K562 (cell line): ENCODE data around the gene HOXB8. TPM values are rescaled to one million over a fixed set of nuclear protein-coding genes. Genes with fewer than 3 reads are reported as not detected.

Experiments
- ATAC-seq: fragments of 200-7000 bp; cut with Tn5 transposase; 3 replicates; pipeline ENCODE4 v1.9.1; 2020; ENCODE audit warnings: moderate library complexity
- BruUV-seq: library from RNA; stranded (reverse); fragments of 400-500 nt; replicated peaks from 2 replicates; lab custom pipeline; 2021; lab: Mats Ljungman, UMichigan
- CTCF ChIA-PET: fragments of 300-600 bp; formaldehyde crosslinking; extraction: SDS; loops from one replicate; lab custom pipeline; 2021; ENCODE audit warnings: low intra/inter-chr PET ratio; lab: Yijun Ruan, JAX
- POLR2A ChIA-PET: fragments of 300-600, 350-650 bp; sonication (Branson Sonifier 250); formaldehyde crosslinking; extraction: SDS; loops from one replicate; lab custom pipeline; 2021; ENCODE audit warnings: antibody characterized with exemption, inconsistent platforms; lab: Yijun Ruan, JAX
- DNase-seq, 4 experiments: peaks; one replicate each; pipeline versions ENCODE4 v3.0.0 to v3.0.0-alpha.2; 2011 to 2018; ENCODE audit warnings: low spot score in 3 of 4, mixed read lengths in 3 of 4; ENCODE audit errors: extremely low read depth in 1 of 4
- FAIRE-seq: peaks from 2 replicates; lab custom pipeline; 2011; peaks lifted over from hg19 to GRCh38; lab: Jason Lieb, UNC
- H2AFZ ChIP-seq: 2 replicates; pipeline ENCODE4 v1.6.0; 2011; ENCODE audit warnings: low read depth, low read length, control low read depth, inconsistent platforms
- H3K27ac ChIP-seq: fragments of 200-600 bp; 3 replicates; pipeline ENCODE4 v1.8.0; 2011; ENCODE audit warnings: low read depth, mild to moderate bottlenecking, control low read depth, inconsistent platforms, low read length, moderate library complexity, mixed read lengths; ENCODE audit errors: extremely low read depth
- H3K27me3 ChIP-seq, 2 experiments: fragments of 300-600 bp in 1 of 2; 2 replicates in 1 of 2; 3 replicates in 1 of 2; pipeline versions ENCODE4 v1.6.0 to v1.8.0; 2011; ENCODE audit warnings: inconsistent platforms in 2 of 2, low read length in 2 of 2, mild to moderate bottlenecking in 1 of 2, mixed read lengths in 1 of 2, moderate library complexity in 1 of 2; ENCODE audit not compliant: control insufficient read depth in 2 of 2, insufficient read depth in 2 of 2
- H3K36me3 ChIP-seq: fragments of 300-600 bp; 3 replicates; pipeline ENCODE4 v1.8.0; 2011; ENCODE audit warnings: mild to moderate bottlenecking, low read length, inconsistent platforms; ENCODE audit not compliant: control insufficient read depth, insufficient read depth
- H3K4me1 ChIP-seq, 2 experiments: fragments of 200-600 bp in 1 of 2; replicated peaks in 1 of 2; 2 replicates in 1 of 2; 3 replicates in 1 of 2; pipeline versions ENCODE4 v1.5.1 to v1.8.0; 2011; ENCODE audit warnings: inconsistent platforms in 2 of 2, low read length in 2 of 2, mild to moderate bottlenecking in 1 of 2, mixed read lengths in 1 of 2, moderate library complexity in 1 of 2; ENCODE audit not compliant: control insufficient read depth in 2 of 2, insufficient read depth in 2 of 2
- H3K4me2 ChIP-seq: 2 replicates; pipeline ENCODE4 v1.6.1; 2011; ENCODE audit warnings: low read length, control low read depth, inconsistent platforms, mixed read lengths; ENCODE audit not compliant: insufficient read depth
- H3K4me3 ChIP-seq: fragments of 200-600 bp; sonication (generic), shearing (Covaris generic); 2 replicates; pipeline ENCODE4 v1.5.1; 2016; ENCODE audit warnings: control low read depth, inconsistent platforms
- H3K79me2 ChIP-seq: fragments of 200-600 bp; 3 replicates; pipeline ENCODE4 v1.8.0; 2011; ENCODE audit warnings: low read length, inconsistent platforms; ENCODE audit not compliant: control insufficient read depth, insufficient read depth
- H3K9ac ChIP-seq, 2 experiments: 2 replicates each; pipeline versions ENCODE4 v1.6.0 to v1.6.1; 2011; ENCODE audit warnings: low read depth in 2 of 2, low read length in 2 of 2, control low read depth in 1 of 2, inconsistent platforms in 1 of 2, mild to moderate bottlenecking in 1 of 2, mixed read lengths in 1 of 2; ENCODE audit not compliant: insufficient read depth in 1 of 2
- H3K9me1 ChIP-seq: one replicate; pipeline ENCODE4 v1.6.0; 2011; ENCODE audit warnings: inconsistent platforms, mild to moderate bottlenecking, low read length, moderate library complexity; ENCODE audit not compliant: control insufficient read depth, insufficient read depth
- H3K9me3 ChIP-seq: replicated peaks from 2 replicates; pipeline ENCODE4 v1.5.1; 2011; ENCODE audit warnings: low read depth, low read length, inconsistent platforms; ENCODE audit not compliant: control insufficient read depth, insufficient read depth
- H4K20me1 ChIP-seq: replicated peaks from 2 replicates; pipeline ENCODE4 v1.6.1; 2011; ENCODE audit warnings: low read length, inconsistent platforms, mixed read lengths; ENCODE audit not compliant: control insufficient read depth, insufficient read depth
- ARID2 ChIP-seq: fragments of 450-650 bp; IDR thresholded peaks from 2 replicates; pipeline ENCODE4 v1.6.1; 2017; ENCODE audit warnings: antibody characterized with exemption, mild to moderate bottlenecking
- BCOR ChIP-seq: fragments of 450-650 bp; IDR thresholded peaks from 2 replicates; pipeline ENCODE4 v1.6.1; 2016
- HLTF ChIP-seq: fragments of 450-650 bp; IDR thresholded peaks from 2 replicates; pipeline ENCODE4 v1.6.1; 2016
- MAZ ChIP-seq, 2 experiments: fragments of 450-650 bp in 1 of 2; sonication (generic) in 1 of 2; formaldehyde crosslinking; IDR thresholded peaks in 1 of 2; conservative IDR thresholded peaks in 1 of 2; 2 replicates each; pipeline versions ENCODE4 v1.4.0 to v1.5.0; 2020; ENCODE audit warnings: mild to moderate bottlenecking in 1 of 2, missing genetic modification reagents in 1 of 2
- NELFE ChIP-seq: IDR thresholded peaks from 2 replicates; pipeline ENCODE4 v1.6.1; 2011; ENCODE audit warnings: mild to moderate bottlenecking; ENCODE audit not compliant: insufficient read depth, insufficient read length
- NR2C2 ChIP-seq, 2 experiments: fragments of 200-800 bp in 1 of 2; sonication (Bioruptor generic) in 1 of 2; sonication (generic) in 1 of 2; formaldehyde crosslinking in 1 of 2; IDR thresholded peaks; 2 replicates each; pipeline versions ENCODE4 v1.6.1 to v1.8.0; 2016 to 2022; ENCODE audit warnings: mild to moderate bottlenecking in 1 of 2, missing compliant biosample characterization in 1 of 2, missing genetic modification characterization in 1 of 2, missing genetic modification reagents in 1 of 2
- RBBP5 ChIP-seq: fragments of 200-600 bp; sonication (generic); IDR thresholded peaks from 2 replicates; pipeline ENCODE4 v1.6.1; 2012; ENCODE audit warnings: borderline replicate concordance, mild to moderate bottlenecking, low read length, control low read depth, inconsistent platforms; ENCODE audit not compliant: insufficient read depth, poor library complexity, severe bottlenecking
- ZBTB17 ChIP-seq: fragments of 450-650 bp; formaldehyde crosslinking; IDR thresholded peaks from 2 replicates; pipeline ENCODE4 v1.4.0; 2020; ENCODE audit warnings: mild to moderate bottlenecking
- ZFPM2 ChIP-seq: fragments of 250-450 bp; sonication (Bioruptor Pico); IDR thresholded peaks from 2 replicates; pipeline ENCODE4 v1.5.1; 2022; ENCODE audit warnings: mild to moderate bottlenecking
- ZNF140 ChIP-seq: fragments of 250-450 bp; sonication (Bioruptor Pico); IDR thresholded peaks from 2 replicates; pipeline ENCODE4 v1.8.0; 2021; ENCODE audit warnings: moderate library complexity, mild to moderate bottlenecking, inconsistent platforms
- ZNF217 ChIP-seq: sonication (generic); formaldehyde crosslinking; IDR thresholded peaks from 2 replicates; pipeline ENCODE4 v1.8.0; 2022; ENCODE audit warnings: mild to moderate bottlenecking, missing genetic modification reagents
- ZNF324 ChIP-seq: fragments of 250-450 bp; sonication (Bioruptor Pico); IDR thresholded peaks from 2 replicates; pipeline ENCODE4 v1.4.0; 2020; ENCODE audit warnings: mild to moderate bottlenecking
- ZNF41 ChIP-seq: fragments of 250-450 bp; sonication (Bioruptor Pico); conservative IDR thresholded peaks from 2 replicates; pipeline ENCODE4 v1.4.0; 2020; ENCODE audit warnings: mild to moderate bottlenecking
- ZNF644 ChIP-seq: fragments of 200-800 bp; sonication (Bioruptor generic); IDR thresholded peaks from 2 replicates; pipeline ENCODE4 v1.6.1; 2016; ENCODE audit warnings: low read depth, missing genetic modification characterization, missing compliant biosample characterization
- WGBS: fragments of 100-300 bp; shearing (Covaris generic); methylation state at CpG from one replicate; pipeline ENCODE4 v1.1.6; 2016; ENCODE audit warnings: low coverage, mixed read lengths; ENCODE audit not compliant: insufficient coverage; ENCODE audit errors: missing lambda C conversion rate; 5-methylcytosine and 5-hydroxymethylcytosine counted together
- in situ Hi-C: fragments of 300-500 bp; cut with MboI; formaldehyde crosslinking; loops from 4 replicates; pipeline ENCODE4 v1.15.0; 2018; ENCODE audit warnings: inconsistent platforms, mixed read lengths
- intact Hi-C: fragments of 100-400 bp; cut with micrococcal nuclease; formaldehyde crosslinking; loops from 2 replicates; pipeline ENCODE4 v1.14.2; 2022
- polyA plus RNA-seq, 8 experiments: library from polyadenylated mRNA; depleted of rRNA in 4 of 8; stranded (reverse) in 5 of 8; unstranded in 3 of 8; fragments of >200 nt; fragmentation: Nextera tagmentation in 2 of 8; fragmentation: Illumina TruSeq in 1 of 8; extraction: Ambion mirVana in 2 of 8; extraction: Trizol in 1 of 8; gene quantifications; 2 replicates each; pipeline versions ENCODE4 v1.2.1 to v1.2.3, GENCODE V29; 2011 to 2014; ENCODE audit warnings: inconsistent platforms in 1 of 8, missing spikeins in 1 of 8
- total RNA-seq, 7 experiments: library from RNA; depleted of rRNA in 6 of 7; stranded (reverse); fragments of >200 nt in 6 of 7; fragmentation: Illumina TruSeq in 2 of 7; extraction: Trizol in 2 of 7; gene quantifications; 2 replicates each; pipeline versions ENCODE4 v1.2.1 to v1.2.3, GENCODE V29; 2011 to 2021; ENCODE audit warnings: low replicate concordance in 1 of 7
- TF ChIP-seq, protein P1 (sequence below), 2 experiments: IDR thresholded peaks; 2 replicates each; pipeline ENCODE4 v1.6.1; 2012; ENCODE audit warnings: improper control_type of control experiment in 2 of 2, low read depth in 2 of 2, low read length in 2 of 2, borderline replicate concordance in 1 of 2
- TF ChIP-seq, protein P2 (sequence below): fragments of 250-450 bp; sonication (Bioruptor Pico); IDR thresholded peaks from 2 replicates; pipeline ENCODE4 v1.8.0; 2022; ENCODE audit warnings: moderate library complexity, mild to moderate bottlenecking, inconsistent platforms

HOXB8 gene
- total and polyA plus RNA-seq, 9 of the 15 experiments (the other 6 are each of a cell fraction or from before 2014, with no cell fraction given) = 0.52 to 23.8 (median 3.6) TPM

DNA sequence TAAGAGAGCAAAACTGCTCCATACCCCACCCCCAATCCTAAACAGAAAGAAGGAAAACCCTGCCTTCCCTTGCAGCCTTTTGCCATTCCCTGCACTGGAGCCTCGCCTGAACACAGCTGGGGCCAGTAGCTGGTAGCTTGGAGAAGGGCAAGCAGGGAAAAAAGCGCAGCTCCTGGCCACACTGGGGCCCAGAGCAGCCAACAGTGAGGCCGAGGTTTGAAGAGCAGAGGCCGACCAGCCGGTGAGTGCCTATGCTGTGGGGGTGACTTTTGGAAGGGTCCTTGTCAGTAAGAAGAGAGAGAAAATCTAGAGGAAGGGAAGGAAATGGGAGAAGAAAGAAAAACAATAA lies 14.3 kb upstream of the HOXB8 start (continued):
- TF ChIP-seq RBBP5 = peak; percentile 57
- TF ChIP-seq ZNF644 (tag) = 0 out of 2 replicates have a peak, but pooled peaks have one; percentile 35
- TF ChIP-seq ZFPM2 = no peak
- TF ChIP-seq, protein P1, sequence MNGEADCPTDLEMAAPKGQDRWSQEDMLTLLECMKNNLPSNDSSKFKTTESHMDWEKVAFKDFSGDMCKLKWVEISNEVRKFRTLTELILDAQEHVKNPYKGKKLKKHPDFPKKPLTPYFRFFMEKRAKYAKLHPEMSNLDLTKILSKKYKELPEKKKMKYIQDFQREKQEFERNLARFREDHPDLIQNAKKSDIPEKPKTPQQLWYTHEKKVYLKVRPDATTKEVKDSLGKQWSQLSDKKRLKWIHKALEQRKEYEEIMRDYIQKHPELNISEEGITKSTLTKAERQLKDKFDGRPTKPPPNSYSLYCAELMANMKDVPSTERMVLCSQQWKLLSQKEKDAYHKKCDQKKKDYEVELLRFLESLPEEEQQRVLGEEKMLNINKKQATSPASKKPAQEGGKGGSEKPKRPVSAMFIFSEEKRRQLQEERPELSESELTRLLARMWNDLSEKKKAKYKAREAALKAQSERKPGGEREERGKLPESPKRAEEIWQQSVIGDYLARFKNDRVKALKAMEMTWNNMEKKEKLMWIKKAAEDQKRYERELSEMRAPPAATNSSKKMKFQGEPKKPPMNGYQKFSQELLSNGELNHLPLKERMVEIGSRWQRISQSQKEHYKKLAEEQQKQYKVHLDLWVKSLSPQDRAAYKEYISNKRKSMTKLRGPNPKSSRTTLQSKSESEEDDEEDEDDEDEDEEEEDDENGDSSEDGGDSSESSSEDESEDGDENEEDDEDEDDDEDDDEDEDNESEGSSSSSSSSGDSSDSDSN (IDR thresholded peaks at IDR 0.05; ENCODE audit: borderline replicate concordance in 1 of 2, low read depth in 2 of 2, low read length in 2 of 2) = peak in 1 of 2 experiments; percentile 49; a peak in 2 of 4 replicates
- peak; percentile 14 to 56; a peak in 1 of 4 replicates for TF ChIP-seq MAZ (CRISPR knock-in tag; conservative IDR thresholded peaks at IDR 0.05 in 1 of 2, IDR thresholded peaks at IDR 0.05 in 1 of 2)

DNA sequence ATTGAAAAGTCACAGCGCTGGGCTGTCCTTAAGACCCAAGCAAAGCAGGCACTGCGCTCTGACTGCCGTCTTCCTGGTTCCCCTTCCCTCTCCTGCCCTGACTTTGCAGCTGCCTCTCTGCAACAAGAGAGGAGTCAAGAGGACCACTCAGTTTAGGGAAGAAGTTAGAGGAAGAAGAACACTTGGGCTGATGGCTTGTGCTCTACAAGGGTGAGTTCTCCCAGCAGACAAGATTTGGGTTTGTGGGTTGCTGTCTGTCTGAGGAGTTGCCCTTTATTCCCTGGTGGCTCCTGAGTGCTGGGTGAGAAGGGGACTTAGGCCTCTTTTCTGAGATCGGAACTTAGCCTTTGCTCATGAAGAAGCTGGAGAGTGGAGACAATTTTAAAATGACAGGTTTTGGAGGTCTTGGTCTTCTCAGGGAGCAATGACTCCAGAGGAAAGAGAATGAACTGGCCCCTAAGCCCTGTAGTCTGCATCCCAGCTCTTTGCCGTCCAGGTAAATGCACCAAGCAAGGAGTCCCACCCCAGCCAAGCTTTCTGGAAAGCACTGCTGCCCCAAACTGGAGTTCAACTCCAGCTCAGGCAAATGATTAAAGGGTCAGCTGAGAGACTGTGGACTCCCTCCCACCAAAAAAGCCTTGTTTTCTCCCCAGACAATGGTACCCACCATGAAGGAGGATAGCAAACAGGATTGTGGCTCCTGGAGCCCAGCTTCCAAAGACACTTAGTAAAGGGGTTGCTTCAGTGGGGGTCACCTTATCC lies 13.7 kb upstream of the HOXB8 start:
- peak overlapping the region; percentile 97 for H3K27ac ChIP-seq
- intact Hi-C loops = loop anchor here (5.0 kb wide), 1 partner anchor 368 kb away; the partner anchor contains the start of gene IGF2BP1
- TF ChIP-seq ZNF324 (CRISPR knock-in tag) (no peak), ZNF41 (CRISPR knock-in tag) (no peak), ARID2 (no peak), ZNF217 (CRISPR knock-in tag) (no peak), ZBTB17 (CRISPR knock-in tag) (no peak), NR2C2 (CRISPR knock-in tag; IDR thresholded peaks at IDR 0.05) (no peak), NR2C2 (tag; IDR thresholded peaks at IDR 0.05) (0 out of 2 replicates have a peak, but pooled peaks have one; percentile 15), HLTF (no peak), NELFE (no peak), BCOR (no peak), ZNF140 (CRISPR knock-in tag) (no peak)
- TF ChIP-seq, protein P2, sequence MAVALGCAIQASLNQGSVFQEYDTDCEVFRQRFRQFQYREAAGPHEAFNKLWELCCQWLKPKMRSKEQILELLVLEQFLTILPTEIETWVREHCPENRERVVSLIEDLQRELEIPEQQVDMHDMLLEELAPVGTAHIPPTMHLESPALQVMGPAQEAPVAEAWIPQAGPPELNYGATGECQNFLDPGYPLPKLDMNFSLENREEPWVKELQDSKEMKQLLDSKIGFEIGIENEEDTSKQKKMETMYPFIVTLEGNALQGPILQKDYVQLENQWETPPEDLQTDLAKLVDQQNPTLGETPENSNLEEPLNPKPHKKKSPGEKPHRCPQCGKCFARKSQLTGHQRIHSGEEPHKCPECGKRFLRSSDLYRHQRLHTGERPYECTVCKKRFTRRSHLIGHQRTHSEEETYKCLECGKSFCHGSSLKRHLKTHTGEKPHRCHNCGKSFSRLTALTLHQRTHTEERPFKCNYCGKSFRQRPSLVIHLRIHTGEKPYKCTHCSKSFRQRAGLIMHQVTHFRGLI (CRISPR knock-in tag) = no peak

More for the DNA sequence above, 13.7 kb upstream of the HOXB8 start:
- no peaks in the 10 kb centered on the region for H3K9me3 ChIP-seq
- peak overlapping the region; percentile 97 for H3K4me3 ChIP-seq
- POLR2A ChIA-PET = interaction anchor here (0.7 to 2.4 kb wide), 6 partner anchors 8 to 452 kb away, joined by 3 to 14 read pairs (median 4); no protein-coding TSS in a partner anchor
- peak overlapping the region; percentile 99 for H3K4me2 ChIP-seq
- H4K20me1 ChIP-seq = peaks cover 9% of the 10 kb centered on the region; the same call in 1 of the 2 replicates
- CTCF ChIA-PET = interaction anchor here (0.6 kb wide), 1 partner anchor 680 kb away, joined by 3 read pairs; no protein-coding TSS in a partner anchor
- H3K27me3 ChIP-seq = no peaks in the 10 kb centered on the region
- peaks cover 10% of the 10 kb centered on the region for H3K36me3 ChIP-seq
- in situ Hi-C loops = loop anchor here (10.0 kb wide), 1 partner anchor 594 kb away; the partner anchor contains the start of gene COPZ2
- H3K79me2 ChIP-seq = peaks cover 74% of the 10 kb centered on the region
- 3% methylated on average over 5 of the region's 5 CpGs for WGBS
- H3K4me1 ChIP-seq = peaks cover 33 to 68% of the 10 kb centered on the region in 2 experiments
- peak in 1 of 4 experiments; percentile 62 for DNase-seq
- no peak for ATAC-seq
- H3K9ac ChIP-seq = peak overlapping the region; percentile 91 to 95; a peak in 3 of 4 replicates
- peak overlapping the region; percentile 73 for H2AFZ ChIP-seq
- H3K9me1 ChIP-seq = no peaks in the 10 kb centered on the region
- no peak for FAIRE-seq
- BruUV-seq = no TSS peak
